Naive B cell (primary cell): ENCODE results near the gene DSC1. TPM values are rescaled to one million over a fixed set of nuclear protein-coding genes. Genes with fewer than 3 reads are reported as not detected.

Experiments
- ATAC-seq, 2 donors: fragments of 150-1000 bp; cut with Tn5 transposase; 2 replicates each; pipeline ENCODE4 v1.10.0; 2021; ENCODE audit warnings: low read depth in 2 of 2, mild to moderate bottlenecking in 2 of 2, moderate library complexity in 2 of 2
- DNase-seq: peaks from one replicate; pipeline ENCODE4 v3.0.0; 2022
- H3K27ac Mint-ChIP-seq, 6 donors: one replicate each; pipeline ENCODE4 v1.8.0; 2020 to 2022; ENCODE audit warnings: mild to moderate bottlenecking in 6 of 6, mixed read lengths in 6 of 6, moderate library complexity in 5 of 6, inconsistent platforms in 2 of 6
- H3K27me3 Mint-ChIP-seq, 3 donors: one replicate each; pipeline ENCODE4 v1.8.0; 2021 to 2022; ENCODE audit warnings: mixed read lengths in 3 of 3, mild to moderate bottlenecking in 1 of 3
- H3K36me3 Mint-ChIP-seq, 2 donors: one replicate each; pipeline ENCODE4 v1.8.0; 2020 to 2022; ENCODE audit warnings: mixed read lengths in 2 of 2, inconsistent platforms in 1 of 2, mild to moderate bottlenecking in 1 of 2
- H3K4me1 Mint-ChIP-seq, 3 donors: one replicate each; pipeline ENCODE4 v1.8.0; 2020 to 2022; ENCODE audit warnings: mixed read lengths in 3 of 3, inconsistent platforms in 1 of 3, mild to moderate bottlenecking in 1 of 3, moderate library complexity in 1 of 3
- H3K4me3 Mint-ChIP-seq, 8 donors: one replicate each; pipeline ENCODE4 v1.8.0; 2020 to 2022; ENCODE audit warnings: mild to moderate bottlenecking in 8 of 8, mixed read lengths in 8 of 8, moderate library complexity in 8 of 8, inconsistent platforms in 2 of 8
- H3K9me3 Mint-ChIP-seq, 7 donors: one replicate each; pipeline ENCODE4 v1.8.0; 2020 to 2022; ENCODE audit warnings: mixed read lengths in 7 of 7, mild to moderate bottlenecking in 5 of 7, inconsistent platforms in 2 of 7, moderate library complexity in 1 of 7
- polyA plus RNA-seq, 6 donors: library from polyadenylated mRNA; unstranded; fragments of 300-500 nt; fragmentation: Illumina TruSeq; gene quantifications; one replicate each; pipeline ENCODE4 v1.2.3, GENCODE V29; 2021; ENCODE audit warnings: low read depth in 6 of 6

The DSC1 gene
- polyA plus RNA-seq, 6 donors from 2014 or later = not detected

GRCh38 chr18:31093880-31094279 lies 68.8 kb downstream of the DSC1 start:
- H3K9me3 Mint-ChIP-seq = peaks cover 0 to 12% (median 5%) of the 10 kb centered on the region in 7 donors
- no peak overlapping the region for H3K27ac Mint-ChIP-seq
- DNase-seq (no peak), ATAC-seq (no peak)
- H3K4me1 Mint-ChIP-seq = no peaks in the 10 kb centered on the region
- peaks cover 9 to 11% (median 11%) of the 10 kb centered on the region in 3 donors for H3K27me3 Mint-ChIP-seq
- H3K36me3 Mint-ChIP-seq = no peaks in the 10 kb centered on the region
- no peak overlapping the region for H3K4me3 Mint-ChIP-seq

GRCh38 chr18:31093294-31093693 lies 69.4 kb downstream of the DSC1 start:
- H3K4me1 Mint-ChIP-seq = no peaks in the 10 kb centered on the region
- H3K4me3 Mint-ChIP-seq = no peak overlapping the region
- H3K27ac Mint-ChIP-seq = no peak overlapping the region
- peaks cover 6 to 7% (median 6%) of the 10 kb centered on the region in 3 donors for H3K27me3 Mint-ChIP-seq
- H3K9me3 Mint-ChIP-seq = peaks cover 0 to 12% (median 4%) of the 10 kb centered on the region in 7 donors
- ATAC-seq (no peak), DNase-seq (no peak)
- H3K36me3 Mint-ChIP-seq = no peaks in the 10 kb centered on the region

- Mint-ChIP-seq H3K9me3 (peaks cover 0 to 12% (median 4%) of the 10 kb centered on the region in 7 donors), H3K27ac (no peak overlapping the region), H3K27me3 (peaks cover 6 to 7% (median 6%) of the 10 kb centered on the region in 3 donors), H3K36me3 (no peaks in the 10 kb centered on the region), H3K4me1 (no peaks in the 10 kb centered on the region), H3K4me3 (no peak overlapping the region)
- ATAC-seq (no peak), DNase-seq (no peak)
These were observed 71.3 kb downstream of the DSC1 start for GRCh38 chr18:31091350-31091749.

GRCh38 chr18:31088532-31088931 lies 74.1 kb downstream of the DSC1 start:
- Mint-ChIP-seq H3K9me3 (no peaks in the 10 kb centered on the region), H3K4me1 (no peaks in the 10 kb centered on the region), H3K27me3 (peaks cover 0 to 4% (median 0%) of the 10 kb centered on the region in 3 donors), H3K36me3 (no peaks in the 10 kb centered on the region), H3K4me3 (no peak overlapping the region), H3K27ac (no peak overlapping the region)
- no peak for ATAC-seq
- DNase-seq = no peak

GRCh38 chr18:31079973-31080372 lies 82.7 kb downstream of the DSC1 start:
- Mint-ChIP-seq H3K27me3 (no peaks in the 10 kb centered on the region), H3K27ac (no peak overlapping the region), H3K9me3 (peaks cover 0 to 14% (median 3%) of the 10 kb centered on the region in 7 donors), H3K4me3 (no peak overlapping the region), H3K36me3 (no peaks in the 10 kb centered on the region), H3K4me1 (no peaks in the 10 kb centered on the region)
- no peak for DNase-seq
- no peak for ATAC-seq

Other genes starting within 250 kb of the DSC1 start
- not detected for gene DSC3, start 120.1 kb downstream of the DSC1 start, polyA plus RNA-seq
- under 1 TPM in 2 of 6 donors, not detected in 4; 0.04 to 0.08 TPM for gene DSC2, start 60.4 kb downstream of the DSC1 start, polyA plus RNA-seq
- gene DSG1, start 155.3 kb upstream of the DSC1 start, polyA plus RNA-seq = not detected
- not detected for gene DSG4, start 213.9 kb upstream of the DSC1 start, polyA plus RNA-seq